ENCODE results near the gene RNF224.
A peak's percentile ranks its signal among the peaks of the same experiment; 100 is the strongest.
"Not testable (repeated sequence)": the region's sequence is repeated elsewhere in the genome, so short reads cannot be mapped to it uniquely, and the experiment has no call there.

RNF224 gene

GRCh38 chr9:137228968-137229896 is 1.9 kb downstream of the RNF224 start:
- DNase-seq = no peak

- no peak for DNase-seq
Observed at GRCh38 chr9:137229903-137230704, 2.8 kb downstream of the RNF224 start.

GRCh38 chr9:137230705-137231371 is 3.5 kb downstream of the RNF224 start, which contains the start of gene SLC34A3:
Gene SLC34A3 (plus strand): TSS chr9:137230901. CDS start chr9:137231703, 802 bp downstream.
- DNase-seq = no peak

GRCh38 chr9:137231372-137232039 is 4.2 kb downstream of the RNF224 start:
- no peak for DNase-seq

- DNase-seq = no peak
Observed at GRCh38 chr9:137232101-137232500, 4.8 kb downstream of the RNF224 start.

- no peak for DNase-seq
Observed at GRCh38 chr9:137232510-137232909, 5.2 kb downstream of the RNF224 start.

- DNase-seq = no peak
Observed at GRCh38 chr9:137233143-137233980, 6.1 kb downstream of the RNF224 start.

GRCh38 chr9:137234055-137234697 is 6.9 kb downstream of the RNF224 start:
- no peak for DNase-seq

- DNase-seq = no peak
Observed at GRCh38 chr9:137234758-137235423, 7.6 kb downstream of the RNF224 start.

GRCh38 chr9:137235424-137236237 is 8.3 kb downstream of the RNF224 start:
- no peak for DNase-seq

- DNase-seq = peak; percentile 95
Observed at GRCh38 chr9:137236238-137236935, 9.1 kb downstream of the RNF224 start.

- no peak for DNase-seq
Observed at GRCh38 chr9:137236936-137237421, 9.7 kb downstream of the RNF224 start.

- DNase-seq = no peak
Observed at GRCh38 chr9:137237759-137238726, 10.7 kb downstream of the RNF224 start.

- DNase-seq = not testable (repeated sequence)
Observed at GRCh38 chr9:137239541-137240200, 12.4 kb downstream of the RNF224 start.

- peak; percentile 73 for DNase-seq
Observed at GRCh38 chr9:137240318-137240840, 13.1 kb downstream of the RNF224 start.

GRCh38 chr9:137240841-137241489 is 13.7 kb downstream of the RNF224 start, which contains the start of gene TUBB4B:
Gene TUBB4B (plus strand): TSS chr9:137241287. CDS start chr9:137241361, 74 bp downstream.
- peak; percentile 97 for DNase-seq

Measured in CD4-positive, alpha-beta T cell treated with Interleukin-17A for 4 hours (primary cell).